Posterior cingulate gyrus (tissue), 11 donors: ENCODE data around the gene TTC9B.
A peak's percentile ranks its signal among the peaks of the same experiment; 100 is the strongest.

Source experiments
- DNase-seq, 10 donors: peaks; one replicate each; pipeline versions ENCODE4 v3.0.0 to v3.0.0-alpha.2; 2020 to 2021; ENCODE audit warnings: mixed read lengths in 3 of 10
- intact Hi-C: fragments of 100-400 bp; cut with DNase I; formaldehyde crosslinking; loops from one replicate; pipeline ENCODE4 v1.15.1; 2023

Gene TTC9B

GRCh38 chr19:40217934-40218890 lies at the start of gene TTC9B:
TSS of gene TTC9B (minus strand) at chr19:40218384. CDS start at chr19:40218381, 3 bp downstream.
- intact Hi-C loops, result loop anchor here (2.0 kb wide), 1 partner anchor 27 kb away; the partner anchor contains the start of gene MAP3K10
- DNase-seq, result peak; percentile 52 to 95 (median 70)

DNA sequence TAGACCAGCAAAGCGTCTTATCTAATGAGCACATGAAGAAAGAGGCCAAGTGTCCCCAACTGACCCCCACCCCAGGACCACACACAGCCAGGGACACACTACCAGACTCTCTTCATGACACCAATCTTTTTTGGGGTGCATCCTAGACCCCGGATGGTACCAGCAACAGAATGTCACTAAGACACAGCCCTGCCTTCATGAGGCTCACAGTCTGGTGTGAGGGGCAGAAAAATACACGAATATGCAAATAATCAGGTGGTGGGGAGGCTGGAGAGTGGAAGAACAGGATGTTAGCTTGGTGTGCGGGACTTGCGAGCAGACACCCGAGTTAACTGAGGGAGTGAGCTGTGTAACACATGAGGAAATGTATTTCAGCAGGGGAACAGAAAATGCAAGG lies 49.4 kb upstream of the TTC9B start:
- intact Hi-C loops, result no loop called here
- DNase-seq, result no peak

DNA sequence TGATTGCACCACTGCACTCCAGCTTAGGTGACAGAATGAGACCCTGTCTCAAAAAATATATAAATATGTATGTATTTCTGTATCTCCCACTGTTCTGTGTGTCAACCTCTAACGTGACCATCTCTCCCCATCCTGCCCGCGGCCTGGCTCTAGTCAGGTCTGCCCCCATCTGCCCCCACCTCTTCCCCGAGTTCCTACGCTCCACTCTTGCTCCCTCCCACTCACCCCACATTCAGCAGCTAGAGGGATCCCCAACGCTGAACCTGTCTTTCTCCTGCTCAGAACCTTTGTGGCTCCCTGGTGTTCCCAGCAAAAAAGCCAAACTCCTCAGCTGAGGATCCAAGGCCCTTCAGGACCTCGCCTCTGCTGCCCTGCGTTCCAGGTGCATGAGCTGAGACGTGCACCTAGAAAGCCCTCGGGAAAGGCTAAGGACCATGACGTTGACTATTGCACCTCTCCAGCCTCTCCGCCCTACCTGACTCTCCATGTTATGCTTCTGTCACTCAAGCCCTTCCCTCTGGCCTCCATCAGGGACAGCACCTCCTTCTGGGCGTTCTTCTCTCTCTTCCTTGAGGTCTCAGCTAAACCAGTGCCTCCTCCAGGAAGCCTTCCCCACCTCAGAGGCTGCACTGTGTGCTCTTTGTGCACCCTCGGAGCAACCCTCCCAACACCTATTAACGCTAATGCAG lies 48.9 kb upstream of the TTC9B start:
- intact Hi-C loops, result no loop called here
- peak in 2 of 10 donors; percentile 4 to 59 for DNase-seq

GRCh38 chr19:40266119-40266518 lies 47.9 kb upstream of the TTC9B start:
- intact Hi-C loops, result no loop called here
- DNase-seq, result peak in 2 of 10 donors; percentile 33 to 82

GRCh38 chr19:40265763-40266099 lies 47.5 kb upstream of the TTC9B start:
- intact Hi-C loops, result no loop called here
- no peak for DNase-seq

- peak in 2 of 10 donors; percentile 67 to 79 for DNase-seq
- intact Hi-C loops, result no loop called here
Observed at GRCh38 chr19:40265055-40265762, 47.0 kb upstream of the TTC9B start.

GRCh38 chr19:40264314-40265054 lies 46.3 kb upstream of the TTC9B start:
- intact Hi-C loops, result no loop called here

DNA sequence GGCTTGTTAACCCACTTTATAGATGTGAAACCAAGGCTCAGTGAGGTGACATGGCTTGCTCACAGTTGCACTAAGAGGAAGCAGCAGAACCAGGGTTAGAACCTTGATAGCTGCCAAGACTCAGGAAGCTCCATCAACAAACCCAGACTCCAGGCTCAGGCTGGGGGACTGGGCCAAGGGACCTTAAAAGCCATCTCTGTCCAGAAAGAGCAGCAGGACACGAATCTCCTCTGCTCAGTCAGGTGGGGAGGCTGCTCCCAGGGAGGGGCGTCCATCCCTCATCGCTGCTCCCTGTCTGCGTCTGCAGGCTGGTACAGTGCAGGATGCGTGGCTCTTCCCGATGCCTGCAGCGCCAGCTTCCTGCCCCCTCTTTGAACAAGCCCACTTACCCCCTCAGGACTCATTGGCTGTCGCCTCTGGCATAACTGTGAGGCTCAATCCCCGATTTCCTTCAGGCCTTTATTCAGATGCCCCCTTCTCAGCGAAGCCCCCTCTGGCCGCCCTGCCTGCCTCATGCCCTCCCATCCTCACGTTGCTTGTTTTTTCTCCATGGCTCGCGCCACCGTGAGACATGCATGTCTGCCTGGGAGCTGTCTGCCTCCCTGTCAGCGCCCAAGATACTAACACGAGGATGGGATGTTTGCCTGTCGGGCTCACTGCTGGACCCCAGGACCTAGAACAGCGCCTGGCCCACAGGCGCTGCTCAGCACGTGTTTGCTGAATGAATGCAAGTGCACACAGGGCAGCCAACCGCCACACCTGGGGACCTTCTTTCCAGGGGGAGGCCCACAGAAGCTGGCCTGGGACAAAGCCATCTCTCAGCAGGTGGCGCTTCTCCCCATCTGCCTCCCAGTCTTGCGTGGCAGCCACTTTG lies 45.5 kb upstream of the TTC9B start:
- intact Hi-C loops, result no loop called here
- peak in 3 of 10 donors; percentile 56 to 81 (median 64) for DNase-seq

More at GRCh38 chr19:40264314-40265054, 46.3 kb upstream of the TTC9B start:
- DNase-seq, result peak in 3 of 10 donors; percentile 55 to 59 (median 57)

GRCh38 chr19:40262422-40262821 lies 44.2 kb upstream of the TTC9B start:
- intact Hi-C loops, result no loop called here
- peak in 2 of 10 donors; percentile 17 to 23 for DNase-seq

- intact Hi-C loops, result no loop called here
- DNase-seq, result peak in 1 of 10 donors; percentile 18
Observed at GRCh38 chr19:40261631-40262030, 43.4 kb upstream of the TTC9B start.

GRCh38 chr19:40257096-40257517 lies 38.9 kb upstream of the TTC9B start:
- peak in 2 of 10 donors; percentile 47 to 82 for DNase-seq
- intact Hi-C loops, result no loop called here

DNA sequence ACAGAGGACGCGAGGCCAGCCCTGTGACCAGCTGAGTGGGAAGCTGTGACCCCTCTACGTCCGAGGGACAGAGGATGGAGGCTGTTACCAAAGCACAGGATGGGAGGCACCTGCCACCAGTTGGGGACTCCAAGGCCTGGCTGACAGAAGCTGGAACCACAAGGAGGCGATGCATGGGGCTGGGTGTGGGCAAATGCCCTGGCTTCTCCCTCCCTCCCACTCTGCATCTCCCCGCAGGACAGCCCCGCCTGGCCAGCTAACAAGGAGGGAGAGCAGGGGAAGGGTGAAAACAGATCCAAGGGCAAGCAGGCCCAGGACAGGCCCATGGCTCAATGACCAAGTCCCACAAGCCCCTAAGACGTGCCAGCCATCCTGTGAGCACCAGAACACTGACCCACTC lies 38.3 kb upstream of the TTC9B start:
- DNase-seq, result peak in 2 of 10 donors; percentile 44 to 65
- intact Hi-C loops, result no loop called here

DNA sequence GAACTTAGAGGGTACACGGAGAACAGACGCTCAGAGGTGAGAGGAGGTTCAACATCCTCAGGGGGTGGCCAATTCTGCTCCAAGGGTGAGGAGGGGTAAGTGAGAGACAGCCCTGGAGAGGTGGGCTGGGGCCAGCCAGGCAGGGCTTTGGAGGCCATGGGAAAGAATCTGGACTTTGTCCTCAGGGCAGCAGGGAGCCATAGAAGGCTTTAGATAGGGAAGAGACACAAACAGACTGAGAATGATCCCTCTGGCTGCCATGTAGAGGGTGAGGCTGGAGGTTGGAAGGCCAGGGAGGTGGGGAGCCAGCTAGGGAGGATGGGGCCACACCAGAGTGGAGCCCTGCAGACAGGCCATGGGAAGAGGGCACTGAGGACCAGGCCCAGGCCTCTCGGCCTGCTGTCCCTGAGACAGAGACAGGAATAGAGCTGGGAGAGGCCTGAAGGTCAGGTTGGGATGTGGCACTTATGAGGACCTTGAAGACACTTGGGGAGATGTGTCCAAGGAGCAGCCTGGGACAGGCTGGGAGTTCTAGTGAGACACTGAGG lies 37.5 kb upstream of the TTC9B start:
- intact Hi-C loops, result no loop called here
- DNase-seq, result peak in 3 of 10 donors; percentile 9 to 75 (median 30)

DNA sequence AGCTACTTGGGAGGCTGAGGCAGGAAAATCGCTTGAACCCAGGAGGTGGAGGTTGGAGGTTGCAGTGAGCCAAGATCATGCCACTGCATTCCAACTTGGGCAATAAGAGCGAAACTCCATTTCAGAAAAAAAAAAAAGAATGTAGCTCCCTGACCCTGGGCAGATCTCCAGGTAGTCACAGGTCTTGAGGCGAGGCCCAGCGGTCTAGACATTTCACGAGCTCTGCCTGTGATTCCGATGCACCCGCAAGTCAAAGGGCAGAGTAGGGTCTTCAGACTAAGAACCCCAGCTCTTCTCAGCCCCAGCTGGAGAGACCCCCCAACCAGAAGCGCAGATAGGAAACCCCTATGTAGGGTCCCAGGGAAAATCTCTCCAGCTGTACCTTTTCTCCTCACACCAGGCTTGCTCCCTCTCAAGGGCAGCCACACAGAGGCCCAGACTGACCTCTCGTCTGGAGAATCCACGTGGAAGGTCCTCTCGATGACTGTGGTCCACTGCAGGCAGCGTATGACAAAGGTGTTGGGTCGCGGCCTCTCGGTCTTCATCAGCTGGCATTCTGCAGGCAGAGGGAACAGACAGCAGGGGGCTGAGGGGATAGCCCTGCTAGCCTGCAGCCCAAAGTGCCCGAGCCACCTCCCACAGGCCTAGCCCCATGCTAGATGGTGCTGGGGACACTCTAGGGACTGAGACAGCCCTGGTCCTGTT lies 36.7 kb upstream of the TTC9B start:
- intact Hi-C loops, result no loop called here
- DNase-seq, result peak in 1 of 10 donors; percentile 66

DNA sequence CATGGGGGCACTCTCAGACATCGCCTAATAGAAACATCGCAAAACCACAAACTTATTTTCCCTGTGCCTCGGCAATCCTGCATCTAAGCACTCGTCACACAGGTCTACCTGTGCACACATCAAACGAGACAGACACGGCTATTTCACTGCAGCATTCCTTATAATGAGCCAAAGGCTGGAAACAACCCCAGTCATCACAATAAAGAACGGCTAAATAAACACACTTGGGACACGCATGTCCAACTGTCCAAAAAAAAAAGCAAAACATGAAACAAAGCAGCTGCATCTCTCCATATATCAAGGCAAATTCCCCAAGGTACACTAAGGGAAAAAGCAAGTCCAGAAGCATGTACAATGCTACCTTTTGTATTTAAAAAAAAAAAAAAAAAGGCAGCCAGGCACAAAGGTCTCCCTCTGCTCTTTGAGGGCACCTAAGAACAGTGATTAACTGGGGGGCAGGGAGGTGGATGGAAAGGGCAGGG lies 35.5 kb upstream of the TTC9B start:
- DNase-seq, result no peak
- intact Hi-C loops, result no loop called here

GRCh38 chr19:40252395-40252794 lies 34.2 kb upstream of the TTC9B start:
- DNase-seq, result peak in 3 of 10 donors; percentile 23 to 40 (median 34)
- intact Hi-C loops, result no loop called here

- intact Hi-C loops, result no loop called here
- DNase-seq, result peak in 3 of 10 donors; percentile 7 to 56 (median 38)
Observed at GRCh38 chr19:40251991-40252390, 33.8 kb upstream of the TTC9B start.

DNA sequence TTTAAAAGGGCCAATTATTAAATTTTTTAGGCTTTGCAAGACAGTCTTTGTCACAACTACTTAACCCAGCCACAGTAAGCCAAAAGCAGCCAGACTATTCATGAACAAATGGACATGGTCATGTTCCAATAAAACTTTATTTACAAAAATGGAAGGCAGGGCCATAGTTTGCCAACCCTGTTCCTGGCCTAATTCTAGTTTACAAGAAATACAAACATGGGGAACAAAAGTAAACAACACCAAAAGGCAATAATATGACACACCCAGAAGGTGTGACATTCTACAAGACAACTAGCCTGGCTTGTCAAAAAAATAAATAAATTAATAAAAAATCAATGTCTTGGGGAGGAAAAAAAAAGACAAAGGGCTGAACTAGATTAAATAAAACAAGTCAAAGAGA lies 33.1 kb upstream of the TTC9B start:
- intact Hi-C loops, result no loop called here
- DNase-seq, result no peak
